Keratinocyte (primary cell): Measurements from ENCODE around the gene USP44.

Experiments used
- EZH2 ChIP-seq: IDR thresholded peaks from one replicate; pipeline ENCODE4 v1.6.1; 2012; ENCODE audit warnings: inconsistent platforms, mild to moderate bottlenecking, low read length, moderate library complexity
- TF ChIP-seq, protein P1 (sequence below), 3 experiments: IDR thresholded peaks in 1 of 3; conservative IDR thresholded peaks in 1 of 3; optimal IDR thresholded peaks in 1 of 3; 2 replicates in 2 of 3; 3 replicates in 1 of 3; pipeline versions ENCODE3 to v1.5.1; 2011; ENCODE audit warnings: low read length in 3 of 3, mild to moderate bottlenecking in 3 of 3, moderate library complexity in 2 of 3, control low read depth in 1 of 3, inconsistent platforms in 1 of 3; ENCODE audit not compliant: insufficient read depth in 2 of 3; ENCODE audit errors: extremely low read depth in 1 of 3

GRCh38 chr12:95544756-95545155 lies 6.5 kb downstream of the USP44 start:
- TF ChIP-seq, protein P1, sequence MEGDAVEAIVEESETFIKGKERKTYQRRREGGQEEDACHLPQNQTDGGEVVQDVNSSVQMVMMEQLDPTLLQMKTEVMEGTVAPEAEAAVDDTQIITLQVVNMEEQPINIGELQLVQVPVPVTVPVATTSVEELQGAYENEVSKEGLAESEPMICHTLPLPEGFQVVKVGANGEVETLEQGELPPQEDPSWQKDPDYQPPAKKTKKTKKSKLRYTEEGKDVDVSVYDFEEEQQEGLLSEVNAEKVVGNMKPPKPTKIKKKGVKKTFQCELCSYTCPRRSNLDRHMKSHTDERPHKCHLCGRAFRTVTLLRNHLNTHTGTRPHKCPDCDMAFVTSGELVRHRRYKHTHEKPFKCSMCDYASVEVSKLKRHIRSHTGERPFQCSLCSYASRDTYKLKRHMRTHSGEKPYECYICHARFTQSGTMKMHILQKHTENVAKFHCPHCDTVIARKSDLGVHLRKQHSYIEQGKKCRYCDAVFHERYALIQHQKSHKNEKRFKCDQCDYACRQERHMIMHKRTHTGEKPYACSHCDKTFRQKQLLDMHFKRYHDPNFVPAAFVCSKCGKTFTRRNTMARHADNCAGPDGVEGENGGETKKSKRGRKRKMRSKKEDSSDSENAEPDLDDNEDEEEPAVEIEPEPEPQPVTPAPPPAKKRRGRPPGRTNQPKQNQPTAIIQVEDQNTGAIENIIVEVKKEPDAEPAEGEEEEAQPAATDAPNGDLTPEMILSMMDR (optimal IDR thresholded peaks at IDR 0.05 in 1 of 3, IDR thresholded peaks at IDR 0.05 in 1 of 3, conservative IDR thresholded peaks at IDR 0.05 in 1 of 3; ENCODE audit: extremely low read depth in 1 of 3, insufficient read depth in 2 of 3, low read length in 3 of 3) = no peak
- no peak for TF ChIP-seq EZH2
